IPS-20b (cell line): ENCODE results near the gene IRF2BPL.

ENCODE experiments used
- H3K27ac ChIP-seq: one replicate; pipeline ENCODE4 v1.5.1; 2013; ENCODE audit warnings: low read length
- H3K27me3 ChIP-seq: 2 replicates; pipeline ENCODE4 v1.6.1; 2013; ENCODE audit warnings: mild to moderate bottlenecking, low read length, inconsistent platforms; ENCODE audit not compliant: insufficient read depth
- H3K36me3 ChIP-seq: 2 replicates; pipeline ENCODE4 v1.6.1; 2013; ENCODE audit warnings: low read depth, mild to moderate bottlenecking, inconsistent platforms, low read length, moderate library complexity; ENCODE audit not compliant: insufficient read depth
- H3K4me1 ChIP-seq: 2 replicates; pipeline ENCODE4 v1.6.1; 2013; ENCODE audit warnings: mild to moderate bottlenecking, control low read depth, inconsistent platforms, low read length, moderate library complexity; ENCODE audit not compliant: insufficient read depth
- H3K4me3 ChIP-seq: 2 replicates; pipeline ENCODE4 v1.5.1; 2013; ENCODE audit warnings: mild to moderate bottlenecking, low read length, inconsistent platforms
- H3K9ac ChIP-seq: 2 replicates; pipeline ENCODE4 v1.6.1; 2013; ENCODE audit warnings: low read depth, mild to moderate bottlenecking, inconsistent platforms, low read length, moderate library complexity
- H3K9me3 ChIP-seq: 2 replicates; pipeline ENCODE4 v1.6.1; 2013; ENCODE audit warnings: mild to moderate bottlenecking, low read depth, low read length, inconsistent platforms; ENCODE audit not compliant: insufficient read depth

IRF2BPL gene

GRCh38 chr14:77004711-77005460, 23.6 kb downstream of the IRF2BPL start:
- Histone ChIP-seq H3K9ac (no peak overlapping the region), H3K4me1 (peaks cover 31% of the 10 kb centered on the region), H3K4me3 (no peak overlapping the region), H3K27me3 (no peaks in the 10 kb centered on the region), H3K36me3 (no peaks in the 10 kb centered on the region), H3K9me3 (no peaks in the 10 kb centered on the region), H3K27ac (no peak overlapping the region)

- H3K36me3 ChIP-seq = no peaks in the 10 kb centered on the region
- no peak overlapping the region for H3K4me3 ChIP-seq
- no peak overlapping the region for H3K27ac ChIP-seq
- H3K27me3 ChIP-seq = no peaks in the 10 kb centered on the region
- H3K9me3 ChIP-seq = no peaks in the 10 kb centered on the region
- peaks cover 31% of the 10 kb centered on the region for H3K4me1 ChIP-seq
- no peak overlapping the region for H3K9ac ChIP-seq
Measured at GRCh38 chr14:77003960-77004710, 24.4 kb downstream of the IRF2BPL start.

GRCh38 chr14:77002889-77003288, 25.6 kb downstream of the IRF2BPL start:
- Histone ChIP-seq H3K27ac (no peak overlapping the region), H3K4me3 (no peak overlapping the region)

GRCh38 chr14:77002335-77002734, 26.2 kb downstream of the IRF2BPL start:
- peaks cover 19% of the 10 kb centered on the region for H3K4me1 ChIP-seq
- no peaks in the 10 kb centered on the region for H3K9me3 ChIP-seq
- H3K27me3 ChIP-seq = no peaks in the 10 kb centered on the region
- H3K9ac ChIP-seq = no peak overlapping the region
- H3K4me3 ChIP-seq = no peak overlapping the region
- no peaks in the 10 kb centered on the region for H3K36me3 ChIP-seq
- H3K27ac ChIP-seq = no peak overlapping the region

More at GRCh38 chr14:77002889-77003288, 25.6 kb downstream of the IRF2BPL start:
- Histone ChIP-seq H3K9ac (no peak overlapping the region), H3K9me3 (no peaks in the 10 kb centered on the region), H3K27me3 (no peaks in the 10 kb centered on the region), H3K4me1 (peaks cover 23% of the 10 kb centered on the region), H3K36me3 (no peaks in the 10 kb centered on the region)

GRCh38 chr14:77000340-77001270, 27.9 kb downstream of the IRF2BPL start:
- Histone ChIP-seq H3K9ac (0 out of 2 replicates have a peak overlapping the region, but pooled peaks have one; percentile 20), H3K9me3 (no peaks in the 10 kb centered on the region), H3K4me1 (peaks cover 24% of the 10 kb centered on the region), H3K27me3 (no peaks in the 10 kb centered on the region), H3K4me3 (no peak overlapping the region), H3K36me3 (no peaks in the 10 kb centered on the region), H3K27ac (no peak overlapping the region)

GRCh38 chr14:76998910-76999309, 29.6 kb downstream of the IRF2BPL start:
- no peaks in the 10 kb centered on the region for H3K27me3 ChIP-seq
- H3K4me3 ChIP-seq = no peak overlapping the region
- no peaks in the 10 kb centered on the region for H3K36me3 ChIP-seq
- no peak overlapping the region for H3K9ac ChIP-seq
- no peak overlapping the region for H3K27ac ChIP-seq
- H3K4me1 ChIP-seq = peaks cover 25% of the 10 kb centered on the region
- H3K9me3 ChIP-seq = no peaks in the 10 kb centered on the region

GRCh38 chr14:76997257-76997970, 31.1 kb downstream of the IRF2BPL start:
- Histone ChIP-seq H3K4me3 (no peak overlapping the region), H3K27ac (no peak overlapping the region), H3K36me3 (no peaks in the 10 kb centered on the region), H3K4me1 (peaks cover 23% of the 10 kb centered on the region), H3K27me3 (no peaks in the 10 kb centered on the region), H3K9ac (no peak overlapping the region), H3K9me3 (no peaks in the 10 kb centered on the region)

GRCh38 chr14:76996563-76997146, 31.9 kb downstream of the IRF2BPL start:
- Histone ChIP-seq H3K4me1 (peaks cover 23% of the 10 kb centered on the region), H3K36me3 (no peaks in the 10 kb centered on the region), H3K27me3 (no peaks in the 10 kb centered on the region), H3K4me3 (no peak overlapping the region), H3K9ac (no peak overlapping the region), H3K27ac (no peak overlapping the region), H3K9me3 (no peaks in the 10 kb centered on the region)

- Histone ChIP-seq H3K9me3 (no peaks in the 10 kb centered on the region), H3K4me3 (no peak overlapping the region), H3K4me1 (peaks cover 23% of the 10 kb centered on the region), H3K9ac (no peak overlapping the region), H3K27me3 (no peaks in the 10 kb centered on the region), H3K27ac (no peak overlapping the region), H3K36me3 (no peaks in the 10 kb centered on the region)
Measured at GRCh38 chr14:76995279-76996035, 33.1 kb downstream of the IRF2BPL start.

GRCh38 chr14:76993752-76994151, 34.8 kb downstream of the IRF2BPL start:
- Histone ChIP-seq H3K36me3 (no peaks in the 10 kb centered on the region), H3K4me1 (peaks cover 23% of the 10 kb centered on the region), H3K27me3 (no peaks in the 10 kb centered on the region), H3K9me3 (no peaks in the 10 kb centered on the region), H3K9ac (no peak overlapping the region), H3K4me3 (no peak overlapping the region), H3K27ac (no peak overlapping the region)
